H9 (cell line): ENCODE data around the gene C1orf21. TPM values are rescaled to one million over a fixed set of nuclear protein-coding genes. Genes with fewer than 3 reads are reported as not detected.

Source experiments
- DNase-seq: peaks from one replicate; pipeline ENCODE4 v3.0.0-alpha.2; 2017
- H2AFZ ChIP-seq: one replicate; pipeline ENCODE4 v1.6.1; 2013; ENCODE audit warnings: mild to moderate bottlenecking, low read length, control low read depth, moderate library complexity
- H2AK5ac ChIP-seq: 2 replicates; pipeline ENCODE4 v1.6.1; 2013; ENCODE audit warnings: low read length, control low read depth, mixed read lengths; ENCODE audit not compliant: insufficient read length
- H2BK120ac ChIP-seq: one replicate; pipeline ENCODE4 v1.6.1; 2013; ENCODE audit warnings: low read depth, mild to moderate bottlenecking, low read length, control low read depth, inconsistent platforms; ENCODE audit not compliant: poor library complexity, severe bottlenecking
- H2BK12ac ChIP-seq: 2 replicates; pipeline ENCODE4 v1.6.1; 2013; ENCODE audit warnings: low read length, control low read depth, mixed read lengths, low read depth; ENCODE audit not compliant: insufficient read length
- H2BK15ac ChIP-seq: 2 replicates; pipeline ENCODE4 v1.6.1; 2013; ENCODE audit warnings: low read depth, low read length, control low read depth
- H2BK20ac ChIP-seq: one replicate; pipeline ENCODE4 v1.6.1; 2013; ENCODE audit warnings: low read depth, mild to moderate bottlenecking, low read length, control low read depth, inconsistent platforms; ENCODE audit not compliant: poor library complexity, severe bottlenecking
- H2BK5ac ChIP-seq: 2 replicates; pipeline ENCODE4 v1.6.1; 2013; ENCODE audit warnings: low read length, control low read depth, mixed read lengths; ENCODE audit not compliant: insufficient read length
- H3K14ac ChIP-seq: 2 replicates; pipeline ENCODE4 v1.6.1; 2013; ENCODE audit warnings: low read length, control low read depth; ENCODE audit not compliant: insufficient read depth
- H3K18ac ChIP-seq: 2 replicates; pipeline ENCODE4 v1.6.1; 2013; ENCODE audit warnings: low read depth, mild to moderate bottlenecking, mixed read lengths, low read length, control low read depth; ENCODE audit not compliant: insufficient read length
- H3K23ac ChIP-seq: 2 replicates; pipeline ENCODE4 v1.6.1; 2013; ENCODE audit warnings: low read length, control low read depth, mixed read lengths, low read depth; ENCODE audit not compliant: insufficient read length
- H3K23me2 ChIP-seq: 2 replicates; pipeline ENCODE4 v1.6.1; 2013; ENCODE audit warnings: low read depth, mild to moderate bottlenecking, mixed read lengths, low read length, control low read depth; ENCODE audit not compliant: insufficient read length, poor library complexity, severe bottlenecking
- H3K27ac ChIP-seq: 2 replicates; pipeline ENCODE4 v1.5.1; 2013; ENCODE audit warnings: low read length, control low read depth, mixed read lengths, low read depth; ENCODE audit not compliant: insufficient read length
- H3K27me3 ChIP-seq: 2 replicates; pipeline ENCODE4 v1.6.1; 2013; ENCODE audit warnings: low read length, control low read depth, inconsistent platforms; ENCODE audit not compliant: insufficient read depth
- H3K4ac ChIP-seq: 2 replicates; pipeline ENCODE4 v1.6.1; 2013; ENCODE audit warnings: low read depth, mild to moderate bottlenecking, control low read depth, inconsistent platforms, low read length, moderate library complexity
- H3K4me1 ChIP-seq: 2 replicates; pipeline ENCODE4 v1.6.1; 2013; ENCODE audit warnings: low read length, control low read depth, inconsistent platforms; ENCODE audit not compliant: insufficient read depth
- H3K4me2 ChIP-seq: 2 replicates; pipeline ENCODE4 v1.6.1; 2013; ENCODE audit warnings: low read length, control low read depth, mixed read lengths; ENCODE audit not compliant: insufficient read length, insufficient read depth
- H3K56ac ChIP-seq: 2 replicates; pipeline ENCODE4 v1.6.1; 2013; ENCODE audit warnings: low read depth, mild to moderate bottlenecking, mixed read lengths, low read length, control low read depth; ENCODE audit not compliant: insufficient read length
- H3K79me1 ChIP-seq: 2 replicates; pipeline ENCODE4 v1.6.1; 2013; ENCODE audit warnings: low read depth, mild to moderate bottlenecking, moderate library complexity, low read length, control low read depth, inconsistent platforms; ENCODE audit not compliant: insufficient read depth, poor library complexity, severe bottlenecking
- H3K79me2 ChIP-seq: 2 replicates; pipeline ENCODE4 v1.6.1; 2013; ENCODE audit warnings: low read length, control low read depth, inconsistent platforms; ENCODE audit not compliant: insufficient read depth
- H3K9ac ChIP-seq: 2 replicates; pipeline ENCODE4 v1.6.1; 2013; ENCODE audit warnings: low read length, control low read depth, mixed read lengths; ENCODE audit not compliant: insufficient read length; ENCODE audit errors: extremely low read depth
- H3K9me3 ChIP-seq: one replicate; pipeline ENCODE4 v1.6.1; 2013; ENCODE audit warnings: low read depth, low read length, inconsistent platforms; ENCODE audit not compliant: control insufficient read depth
- H3T11ph ChIP-seq: one replicate; pipeline ENCODE4 v1.6.1; 2013; ENCODE audit warnings: mild to moderate bottlenecking, low read length, control low read depth, inconsistent platforms
- H4K20me1 ChIP-seq: one replicate; pipeline ENCODE4 v1.6.1; 2013; ENCODE audit not compliant: control insufficient read depth, insufficient read length, insufficient read depth
- H4K5ac ChIP-seq: 2 replicates; pipeline ENCODE4 v1.6.1; 2013; ENCODE audit warnings: low read depth, mild to moderate bottlenecking, mixed read lengths, low read length, control low read depth; ENCODE audit not compliant: insufficient read length
- H4K8ac ChIP-seq: replicated peaks from 2 replicates; pipeline ENCODE4 v1.6.1; 2013; ENCODE audit warnings: low read length, control low read depth, mixed read lengths, low read depth; ENCODE audit not compliant: insufficient read length
- H4K91ac ChIP-seq: 2 replicates; pipeline ENCODE4 v1.6.1; 2013; ENCODE audit warnings: low read depth, mild to moderate bottlenecking, moderate library complexity, mixed read lengths, low read length, control low read depth; ENCODE audit not compliant: insufficient read length
- H3K27ac Mint-ChIP-seq, 3 experiments: 2 replicates in 2 of 3; 3 replicates in 1 of 3; pipeline ENCODE4 v1.8.0; 2020 to 2021; ENCODE audit warnings: mixed read lengths in 3 of 3, mild to moderate bottlenecking in 1 of 3, moderate library complexity in 1 of 3
- H3K27me3 Mint-ChIP-seq: 2 replicates; pipeline ENCODE4 v1.8.0; 2021; ENCODE audit warnings: low read depth, mild to moderate bottlenecking, moderate library complexity, mixed read lengths
- H3K36me3 Mint-ChIP-seq, 3 experiments: 2 replicates in 2 of 3; 3 replicates in 1 of 3; pipeline ENCODE4 v1.8.0; 2020 to 2021; ENCODE audit warnings: low read depth in 3 of 3, mixed read lengths in 3 of 3; ENCODE audit not compliant: insufficient read depth in 1 of 3
- H3K4me1 Mint-ChIP-seq, 2 experiments: 2 replicates each; pipeline ENCODE4 v1.8.0; 2020; ENCODE audit warnings: mixed read lengths in 2 of 2
- H3K4me3 Mint-ChIP-seq, 2 experiments: 2 replicates in 1 of 2; 3 replicates in 1 of 2; pipeline ENCODE4 v1.8.0; 2020 to 2021; ENCODE audit warnings: mild to moderate bottlenecking in 2 of 2, mixed read lengths in 2 of 2, moderate library complexity in 1 of 2
- H3K9me3 Mint-ChIP-seq, 2 experiments: 2 replicates in 1 of 2; 3 replicates in 1 of 2; pipeline ENCODE4 v1.8.0; 2020; ENCODE audit warnings: mild to moderate bottlenecking in 2 of 2, mixed read lengths in 2 of 2, moderate library complexity in 1 of 2
- CTCF ChIP-seq: fragments of 200-600 bp; sonication (generic); conservative IDR thresholded peaks from 3 replicates; pipeline ENCODE4 v1.8.0; 2021; ENCODE audit warnings: antibody characterized with exemption, mild to moderate bottlenecking
- WGBS: extraction: QIAGEN DNeasy Blood & Tissue Kit; methylation state at CpG from one replicate; pipeline ENCODE4 v1.1.7; 2013; ENCODE audit warnings: missing lambda C conversion rate, low lambda C conversion rate, mixed read lengths; ENCODE audit not compliant: insufficient read length; ENCODE audit errors: extremely low coverage; 5-methylcytosine and 5-hydroxymethylcytosine counted together
- total RNA-seq: library from RNA; stranded (reverse); gene quantifications from 2 replicates; pipeline ENCODE4 v1.2.1, GENCODE V29; 2021

Gene C1orf21
- total RNA-seq, 1 experiment from 2014 or later, result 36.0 TPM

GRCh38 chr1:184437291-184437690 lies 50.5 kb downstream of the C1orf21 start:
- H4K5ac ChIP-seq, result no peak overlapping the region
- H3K18ac ChIP-seq, result no peak overlapping the region
- no peaks in the 10 kb centered on the region for H4K20me1 ChIP-seq
- no peak overlapping the region for H3K4ac ChIP-seq
- H3K56ac ChIP-seq, result no peak overlapping the region
- H4K91ac ChIP-seq, result no peak overlapping the region
- H3K4me2 ChIP-seq, result no peak overlapping the region
- no peak overlapping the region for H3T11ph ChIP-seq
- H2BK20ac ChIP-seq, result no peak overlapping the region
- no peak overlapping the region for H3K27ac ChIP-seq
- H3K9me3 ChIP-seq, result no peaks in the 10 kb centered on the region
- H3K79me1 ChIP-seq, result peaks cover 4% of the 10 kb centered on the region
- no peak overlapping the region for H4K8ac ChIP-seq
- no peaks in the 10 kb centered on the region for H3K27me3 ChIP-seq
- WGBS, result no CpG with 5 or more reads among the region's 7 CpGs
- no peak overlapping the region for H2BK12ac ChIP-seq
- H3K9me3 Mint-ChIP-seq, result no peaks in the 10 kb centered on the region; a peak in 1 of 5 replicates
- DNase-seq, result no peak
- H3K23me2 ChIP-seq, result no peaks in the 10 kb centered on the region
- no peaks in the 10 kb centered on the region for H3K79me2 ChIP-seq
- no peak overlapping the region for H3K27ac Mint-ChIP-seq
- no peaks in the 10 kb centered on the region for H3K4me1 ChIP-seq
- H3K9ac ChIP-seq, result no peak overlapping the region
- H3K23ac ChIP-seq, result no peak overlapping the region
- no peak overlapping the region for H2AK5ac ChIP-seq
- H3K27me3 Mint-ChIP-seq, result no peaks in the 10 kb centered on the region
- peaks cover 0 to 3% (median 0%) of the 10 kb centered on the region in 3 experiments; a peak in 3 of 7 replicates for H3K36me3 Mint-ChIP-seq
- H2BK15ac ChIP-seq, result no peak overlapping the region
- no peak overlapping the region for H3K4me3 Mint-ChIP-seq
- H2AFZ ChIP-seq, result no peak overlapping the region
- peaks cover 14 to 22% of the 10 kb centered on the region in 2 experiments for H3K4me1 Mint-ChIP-seq
- no peak overlapping the region for H2BK120ac ChIP-seq
- TF ChIP-seq CTCF, result no peak
- H3K14ac ChIP-seq, result no peak overlapping the region
- H2BK5ac ChIP-seq, result no peak overlapping the region
